NCI-H446 treated with DMSO at 0.1 percent for 48 hours (cell line): ENCODE data around the gene GLUD1.
"Not testable (repeated sequence)": the region's sequence is repeated elsewhere in the genome, so short reads cannot be mapped to it uniquely, and the experiment has no call there.

Experiments used
- DNase-seq: peaks from one replicate; lab custom pipeline; 2025; lab: John Stamatoyannopoulos, UW

The GLUD1 gene

GRCh38 chr10:87089746-87090145, 4.9 kb downstream of the GLUD1 start:
- DNase-seq, result no peak

GRCh38 chr10:87085537-87085936, 9.1 kb downstream of the GLUD1 start:
- no peak for DNase-seq

GRCh38 chr10:87084291-87084782, 10.3 kb downstream of the GLUD1 start:
- DNase-seq, result not testable (repeated sequence)

GRCh38 chr10:87083576-87084290, 10.9 kb downstream of the GLUD1 start:
- not testable (repeated sequence) for DNase-seq

- DNase-seq, result not testable (repeated sequence)
Observed at GRCh38 chr10:87082219-87082618, 12.4 kb downstream of the GLUD1 start.

- not testable (repeated sequence) for DNase-seq
Observed at GRCh38 chr10:87081574-87081973, 13.1 kb downstream of the GLUD1 start.

- DNase-seq, result not testable (repeated sequence)
Observed at GRCh38 chr10:87080621-87081020, 14.0 kb downstream of the GLUD1 start.

GRCh38 chr10:87079106-87079836, 15.4 kb downstream of the GLUD1 start:
- no peak for DNase-seq

- DNase-seq, result not testable (repeated sequence)
Observed at GRCh38 chr10:87076421-87076820, 18.2 kb downstream of the GLUD1 start.

GRCh38 chr10:87072449-87072848, 22.2 kb downstream of the GLUD1 start:
- DNase-seq, result no peak

- DNase-seq, result no peak
Observed at GRCh38 chr10:87068281-87068680, 26.4 kb downstream of the GLUD1 start.

- no peak for DNase-seq
Observed at GRCh38 chr10:87066865-87067264, 27.8 kb downstream of the GLUD1 start.

GRCh38 chr10:87066178-87066577, 28.5 kb downstream of the GLUD1 start:
- DNase-seq, result no peak

GRCh38 chr10:87064651-87065050, 30.0 kb downstream of the GLUD1 start:
- no peak for DNase-seq

- DNase-seq, result no peak
Observed at GRCh38 chr10:87060280-87060928, 34.2 kb downstream of the GLUD1 start.

- no peak for DNase-seq
Observed at GRCh38 chr10:87059401-87059800, 35.2 kb downstream of the GLUD1 start.

- DNase-seq, result no peak
Observed at GRCh38 chr10:87058171-87058570, 36.5 kb downstream of the GLUD1 start.

GRCh38 chr10:87054373-87055295, 40.0 kb downstream of the GLUD1 start:
- DNase-seq, result no peak

- no peak for DNase-seq
Observed at GRCh38 chr10:87053577-87054181, 41.0 kb downstream of the GLUD1 start.

- peak; percentile 65 for DNase-seq
Observed at GRCh38 chr10:87053111-87053510, 41.5 kb downstream of the GLUD1 start.

- no peak for DNase-seq
Observed at GRCh38 chr10:87045434-87045938, 49.2 kb downstream of the GLUD1 start.
